H1 (cell line): ENCODE measurements around the gene RNF166. TPM values are rescaled to one million over a fixed set of nuclear protein-coding genes. Genes with fewer than 3 reads are reported as not detected.

Source experiments
- CTCF ChIA-PET: fragments of 300-600 bp; sonication (Branson Sonifier 250); formaldehyde crosslinking; loops from one replicate; lab custom pipeline; 2021; ENCODE audit not compliant: partially characterized antibody; lab: Charles Lee
- POLR2A ChIA-PET: fragments of 300-600 bp; sonication (Branson Sonifier 250); formaldehyde crosslinking; loops from one replicate; lab custom pipeline; 2021; ENCODE audit warnings: inconsistent platforms; ENCODE audit not compliant: partially characterized antibody; lab: Charles Lee
- DNase-seq, 2 experiments: peaks; one replicate each; pipeline versions ENCODE4 v3.0.0 to v3.0.0-alpha.2; 2010 to 2022; ENCODE audit warnings: low spot score in 2 of 2, low read depth in 1 of 2, mixed read lengths in 1 of 2
- FAIRE-seq: peaks from 2 replicates; lab custom pipeline; 2011; peaks lifted over from hg19 to GRCh38; lab: Jason Lieb, UNC
- H2AFZ ChIP-seq: 2 replicates; pipeline ENCODE4 v1.8.1; 2012; ENCODE audit warnings: low read length, inconsistent platforms
- H2AK5ac ChIP-seq: 2 replicates; pipeline ENCODE4 v1.6.1; 2013; ENCODE audit warnings: low read depth, low read length
- H2BK120ac ChIP-seq: replicated peaks from 2 replicates; pipeline ENCODE3; 2013; ENCODE audit warnings: low read depth, low read length, inconsistent platforms
- H2BK12ac ChIP-seq: 2 replicates; pipeline ENCODE4 v1.6.1; 2013; ENCODE audit warnings: low read depth, low read length
- H2BK15ac ChIP-seq: 2 replicates; pipeline ENCODE4 v1.6.1; 2013; ENCODE audit warnings: low read length
- H2BK20ac ChIP-seq: 2 replicates; pipeline ENCODE4 v1.6.1; 2013; ENCODE audit warnings: low read length
- H2BK5ac ChIP-seq: 2 replicates; pipeline ENCODE4 v1.6.1; 2013; ENCODE audit warnings: low read depth, low read length
- H3K14ac ChIP-seq: 2 replicates; pipeline ENCODE4 v1.6.1; 2013; ENCODE audit warnings: inconsistent platforms; ENCODE audit not compliant: insufficient read length
- H3K18ac ChIP-seq: 2 replicates; pipeline ENCODE4 v1.6.1; 2013; ENCODE audit warnings: low read length; ENCODE audit errors: extremely low read depth
- H3K23ac ChIP-seq: 2 replicates; pipeline ENCODE4 v1.6.1; 2013; ENCODE audit warnings: inconsistent platforms; ENCODE audit not compliant: insufficient read length
- H3K23me2 ChIP-seq: 2 replicates; pipeline ENCODE4 v1.6.1; 2013; ENCODE audit warnings: low read depth, low read length
- H3K27ac ChIP-seq: 2 replicates; pipeline ENCODE4 v1.6.1; 2011; ENCODE audit warnings: low read depth, low read length, inconsistent platforms
- H3K27me3 ChIP-seq, 4 experiments: replicated peaks in 1 of 4; 1 replicate in 1 of 4; 2 replicates in 3 of 4; pipeline versions ENCODE4 v1.6.1 to v1.8.1; 2011 to 2013; ENCODE audit warnings: low read length in 3 of 4, mild to moderate bottlenecking in 3 of 4, inconsistent platforms in 2 of 4, mixed read lengths in 2 of 4, moderate library complexity in 1 of 4; ENCODE audit not compliant: control insufficient read depth in 3 of 4, insufficient read depth in 3 of 4; ENCODE audit errors: extremely low read depth in 1 of 4
- H3K36me3 ChIP-seq, 4 experiments: 2 replicates each; pipeline versions ENCODE4 v1.6.1 to v1.8.1; 2011 to 2013; ENCODE audit warnings: mild to moderate bottlenecking in 4 of 4, low read length in 3 of 4, moderate library complexity in 2 of 4, control low read depth in 1 of 4, inconsistent platforms in 1 of 4; ENCODE audit not compliant: insufficient read depth in 4 of 4, control insufficient read depth in 2 of 4
- H3K4ac ChIP-seq: replicated peaks from 2 replicates; pipeline ENCODE3; 2013; ENCODE audit warnings: low read length, low read depth, mixed read lengths, inconsistent platforms; ENCODE audit not compliant: insufficient read length
- H3K4me1 ChIP-seq, 4 experiments: replicated peaks in 1 of 4; 1 replicate in 1 of 4; 2 replicates in 3 of 4; pipeline versions ENCODE4 v1.6.1 to v1.8.1; 2011 to 2013; ENCODE audit warnings: low read length in 3 of 4, inconsistent platforms in 2 of 4, mixed read lengths in 1 of 4; ENCODE audit not compliant: insufficient read depth in 4 of 4, control insufficient read depth in 3 of 4
- H3K4me2 ChIP-seq, 2 experiments: 2 replicates each; pipeline versions ENCODE4 v1.6.1 to v1.8.1; 2011 to 2013; ENCODE audit warnings: low read depth in 2 of 2, low read length in 2 of 2, control low read depth in 1 of 2, inconsistent platforms in 1 of 2, mild to moderate bottlenecking in 1 of 2; ENCODE audit not compliant: insufficient read depth in 1 of 2
- H3K4me3 ChIP-seq, 4 experiments: fragments of 200-600, 300-600 bp in 1 of 4; sonication (generic), shearing (Covaris generic), sonication (Bioruptor Twin) in 1 of 4; 2 replicates each; pipeline versions ENCODE4 v1.5.1 to v1.8.1; 2011 to 2016; ENCODE audit warnings: low read length in 4 of 4, low read depth in 3 of 4, control low read depth in 2 of 4, inconsistent platforms in 2 of 4, mild to moderate bottlenecking in 2 of 4, mixed read lengths in 1 of 4, moderate library complexity in 1 of 4; ENCODE audit not compliant: insufficient read depth in 2 of 4; ENCODE audit errors: extremely low read depth in 1 of 4
- H3K56ac ChIP-seq: replicated peaks from 2 replicates; pipeline ENCODE3; 2013; ENCODE audit warnings: low read depth, mild to moderate bottlenecking, mixed read lengths, low read length, inconsistent platforms; ENCODE audit not compliant: insufficient read length
- H3K79me1 ChIP-seq: 2 replicates; pipeline ENCODE4 v1.6.1; 2013; ENCODE audit warnings: low read depth, low read length, control low read depth
- H3K79me2 ChIP-seq, 2 experiments: 2 replicates each; pipeline versions ENCODE4 v1.6.1 to v1.8.1; 2012 to 2013; ENCODE audit warnings: low read length in 2 of 2, mild to moderate bottlenecking in 2 of 2, inconsistent platforms in 1 of 2; ENCODE audit not compliant: insufficient read depth in 2 of 2, control insufficient read depth in 1 of 2
- H3K9ac ChIP-seq, 4 experiments: replicated peaks in 1 of 4; 1 replicate in 1 of 4; 2 replicates in 3 of 4; pipeline versions ENCODE4 v1.6.1 to v1.8.1; 2011 to 2013; ENCODE audit warnings: low read depth in 3 of 4, low read length in 3 of 4, control low read depth in 2 of 4, mild to moderate bottlenecking in 2 of 4, moderate library complexity in 2 of 4, inconsistent platforms in 1 of 4; ENCODE audit errors: extremely low read depth in 1 of 4
- H3K9me3 ChIP-seq, 2 experiments: 2 replicates each; pipeline versions ENCODE4 v1.6.1 to v1.8.1; 2012 to 2013; ENCODE audit warnings: mild to moderate bottlenecking in 2 of 2, moderate library complexity in 2 of 2, control low read depth in 1 of 2, inconsistent platforms in 1 of 2, low read depth in 1 of 2, low read length in 1 of 2, mixed read lengths in 1 of 2; ENCODE audit not compliant: insufficient read depth in 2 of 2
- H4K20me1 ChIP-seq, 2 experiments: replicated peaks in 1 of 2; 2 replicates each; pipeline versions ENCODE3 to v1.8.1; 2011 to 2013; ENCODE audit warnings: inconsistent platforms in 2 of 2, low read length in 2 of 2, mild to moderate bottlenecking in 1 of 2; ENCODE audit not compliant: insufficient read depth in 2 of 2, control insufficient read depth in 1 of 2
- H4K5ac ChIP-seq: 2 replicates; pipeline ENCODE4 v1.6.1; 2013; ENCODE audit warnings: low read length, low read depth, mixed read lengths, inconsistent platforms; ENCODE audit not compliant: insufficient read length
- H4K8ac ChIP-seq: 2 replicates; pipeline ENCODE4 v1.8.0; 2013; ENCODE audit warnings: mild to moderate bottlenecking, moderate library complexity, low read length, inconsistent platforms; ENCODE audit not compliant: insufficient read depth; ENCODE audit errors: extremely low read depth
- H4K91ac ChIP-seq: replicated peaks from 2 replicates; pipeline ENCODE3; 2013; ENCODE audit warnings: low read length, mixed read lengths, inconsistent platforms; ENCODE audit not compliant: insufficient read length
- BACH1 ChIP-seq: IDR thresholded peaks from 2 replicates; pipeline ENCODE4 v1.6.1; 2012; ENCODE audit warnings: low read length, improper control_type of control experiment
- CTCF ChIP-seq, 3 experiments: IDR thresholded peaks; 1 replicate in 2 of 3; 2 replicates in 1 of 3; pipeline versions ENCODE4 v1.5.1 to v1.6.1; 2011; ENCODE audit warnings: low read length in 3 of 3, mild to moderate bottlenecking in 3 of 3, inconsistent platforms in 2 of 3, low read depth in 1 of 3, moderate library complexity in 1 of 3; ENCODE audit not compliant: insufficient read depth in 1 of 3; ENCODE audit errors: control extremely low read depth in 1 of 3
- FOSL1 ChIP-seq: IDR thresholded peaks from 2 replicates; pipeline ENCODE4 v1.6.1; 2011; ENCODE audit warnings: mild to moderate bottlenecking, low read depth, low read length, moderate library complexity; ENCODE audit not compliant: insufficient read depth
- HDAC6 ChIP-seq: IDR thresholded peaks from one replicate; pipeline ENCODE4 v1.7.1; 2012; ENCODE audit warnings: low read depth, mild to moderate bottlenecking, inconsistent platforms, low read length, moderate library complexity
- KDM1A ChIP-seq: fragments of 200-600, 300-600 bp; sonication (generic); IDR thresholded peaks from 2 replicates; pipeline ENCODE4 v1.7.1; 2016; ENCODE audit warnings: mild to moderate bottlenecking, low read length, borderline replicate concordance
- NANOG ChIP-seq: IDR thresholded peaks from 2 replicates; pipeline ENCODE4 v1.6.1; 2011; ENCODE audit warnings: low read length, low read depth, mild to moderate bottlenecking, inconsistent platforms; ENCODE audit not compliant: insufficient read depth, poor library complexity, severe bottlenecking
- RAD21 ChIP-seq, 2 experiments: IDR thresholded peaks in 1 of 2; conservative IDR thresholded peaks in 1 of 2; 2 replicates each; pipeline ENCODE4 v1.6.1; 2011; ENCODE audit warnings: low read depth in 2 of 2, low read length in 2 of 2, improper control_type of control experiment in 1 of 2, inconsistent platforms in 1 of 2, mild to moderate bottlenecking in 1 of 2, moderate library complexity in 1 of 2
- RXRA ChIP-seq: IDR thresholded peaks from 2 replicates; pipeline ENCODE4 v1.6.1; 2011; ENCODE audit warnings: low read depth, mild to moderate bottlenecking, low read length, moderate library complexity; ENCODE audit not compliant: insufficient read depth
- WGBS, 2 experiments: shearing (Covaris generic) in 1 of 2; methylation state at CpG; one replicate each; pipeline versions ENCODE4 v1.1.6 to v1.1.7; 2013 to 2015; ENCODE audit warnings: low lambda C conversion rate in 2 of 2, mixed read lengths in 2 of 2, inconsistent platforms in 1 of 2, low coverage in 1 of 2, missing lambda C conversion rate in 1 of 2; ENCODE audit not compliant: insufficient replicate concordance in 2 of 2, insufficient coverage in 1 of 2, insufficient read length in 1 of 2; ENCODE audit errors: extremely low coverage in 1 of 2, missing lambda C conversion rate in 1 of 2; 5-methylcytosine and 5-hydroxymethylcytosine counted together
- polyA plus RNA-seq, 7 experiments: library from polyadenylated mRNA; depleted of rRNA in 3 of 7; stranded (reverse) in 5 of 7; unstranded in 2 of 7; fragments of >200 nt in 5 of 7; fragments of 200-250 nt in 2 of 7; gene quantifications; 1 replicate in 5 of 7; 2 replicates in 1 of 7; 4 replicates in 1 of 7; pipeline versions ENCODE4 v1.2.1 to v1.2.3, GENCODE V29; 2011 to 2013; ENCODE audit warnings: missing spikeins in 2 of 7, mixed read lengths in 2 of 7
- total RNA-seq: library from RNA; stranded (reverse); fragmentation: NEBNext Ultra II Directional; extraction: Animal tissue kit (Norgen Biotek cat#: 25700); gene quantifications from 2 replicates; pipeline ENCODE4 v1.2.1, GENCODE V29; 2021

RNF166 gene
- total and polyA plus RNA-seq, 2 of the 8 experiments (the other 6 are each of a cell fraction or from before 2014, with no cell fraction given), result 29.8 to 31.2 TPM

- no peak overlapping the region for H4K8ac ChIP-seq
- H3K18ac ChIP-seq, result no peak overlapping the region
- no peak overlapping the region for H3K56ac ChIP-seq
- no peak overlapping the region for H3K4me2 ChIP-seq
- H3K79me1 ChIP-seq, result no peaks in the 10 kb centered on the region; the same call in 1 of the 2 replicates
- no peak overlapping the region for H2BK15ac ChIP-seq
- peaks cover 4% of the 10 kb centered on the region; the same call in 1 of the 2 replicates for H3K23me2 ChIP-seq
- no peak for DNase-seq
- no peak overlapping the region for H2AFZ ChIP-seq
- H4K91ac ChIP-seq, result no peak overlapping the region
- CTCF ChIA-PET, result no interaction called here
- no peak overlapping the region for H3K27ac ChIP-seq
- H2BK20ac ChIP-seq, result no peak overlapping the region
- POLR2A ChIA-PET, result interaction anchor here (0.7 to 0.9 kb wide), 3 partner anchors 10 to 141 kb away, joined by 3 read pairs; no protein-coding TSS in a partner anchor
- H3K23ac ChIP-seq, result no peak overlapping the region
- no peak overlapping the region for H3K4me3 ChIP-seq
- TF ChIP-seq BACH1 (no peak), RXRA (no peak), KDM1A (no peak), HDAC6 (no peak), CTCF (IDR thresholded peaks at IDR 0.05; ENCODE audit: control extremely low read depth in 1 of 3, insufficient read depth in 1 of 3, low read depth in 1 of 3, low read length in 3 of 3) (peak in 2 of 3 experiments; percentile 13 to 15; a peak in 2 of 4 replicates), RAD21 (IDR thresholded peaks at IDR 0.05 in 1 of 2, conservative IDR thresholded peaks at IDR 0.05 in 1 of 2; ENCODE audit: low read depth in 2 of 2, low read length in 2 of 2) (peak in 1 of 2 experiments; percentile 30; a peak in 1 of 4 replicates), FOSL1 (no peak), NANOG (no peak)
- H3K27me3 ChIP-seq, result no peaks in the 10 kb centered on the region
- H3K9ac ChIP-seq, result no peak overlapping the region
- H3K36me3 ChIP-seq, result no peaks in the 10 kb centered on the region
- no peak overlapping the region for H2AK5ac ChIP-seq
- WGBS, 2 experiments, result 82% methylated on average over 5 of the region's 5 CpGs; no CpG with 5 or more reads in 1 of the 2 experiments
- H3K79me2 ChIP-seq, result peaks cover 0 to 7% of the 10 kb centered on the region in 2 experiments; a peak in 1 of 4 replicates
- peaks cover 0 to 1% of the 10 kb centered on the region in 2 experiments for H4K20me1 ChIP-seq
- no peak overlapping the region for H3K4ac ChIP-seq
- FAIRE-seq, result no peak
- H2BK12ac ChIP-seq, result no peak overlapping the region
- H2BK5ac ChIP-seq, result no peak overlapping the region
- H3K14ac ChIP-seq, result no peak overlapping the region
- no peak overlapping the region for H4K5ac ChIP-seq
- no peaks in the 10 kb centered on the region for H3K9me3 ChIP-seq
- no peak overlapping the region for H2BK120ac ChIP-seq
- H3K4me1 ChIP-seq, result peaks cover 0 to 4% (median under 1%) of the 10 kb centered on the region in 4 experiments; a peak in 3 of 7 replicates
These were observed 38.7 kb downstream of the RNF166 start for GRCh38 chr16:88667461-88667860.
